GM12892 (cell line): ENCODE results near the gene SUSD4.

Experiments
- POLR2A ChIP-seq: IDR thresholded peaks from 2 replicates; pipeline ENCODE4 v1.6.1; 2011; ENCODE audit warnings: low read depth, low read length, control low read depth
- POLR2AphosphoS5 ChIP-seq: IDR thresholded peaks from 2 replicates; pipeline ENCODE4 v1.6.1; 2011; ENCODE audit warnings: low read depth, low read length, control low read depth
- TAF1 ChIP-seq: IDR thresholded peaks from 2 replicates; pipeline ENCODE4 v1.6.1; 2011; ENCODE audit warnings: low read depth, mild to moderate bottlenecking, control low read depth, low read length, borderline replicate concordance

- TF ChIP-seq POLR2A (no peak), POLR2AphosphoS5 (no peak), TAF1 (no peak)
These were observed 123.9 kb downstream of the SUSD4 start for GRCh38 chr1:223240122-223240521.
